ENCODE results near the gene RTN4RL1. TPM values are rescaled to one million over a fixed set of nuclear protein-coding genes. Genes with fewer than 3 reads are reported as not detected.

The RTN4RL1 gene
- total and polyA plus RNA-seq, 2 of the 4 experiments (the other 2 are of a cell fraction), result under 0.01 to 0.03 TPM

DNA sequence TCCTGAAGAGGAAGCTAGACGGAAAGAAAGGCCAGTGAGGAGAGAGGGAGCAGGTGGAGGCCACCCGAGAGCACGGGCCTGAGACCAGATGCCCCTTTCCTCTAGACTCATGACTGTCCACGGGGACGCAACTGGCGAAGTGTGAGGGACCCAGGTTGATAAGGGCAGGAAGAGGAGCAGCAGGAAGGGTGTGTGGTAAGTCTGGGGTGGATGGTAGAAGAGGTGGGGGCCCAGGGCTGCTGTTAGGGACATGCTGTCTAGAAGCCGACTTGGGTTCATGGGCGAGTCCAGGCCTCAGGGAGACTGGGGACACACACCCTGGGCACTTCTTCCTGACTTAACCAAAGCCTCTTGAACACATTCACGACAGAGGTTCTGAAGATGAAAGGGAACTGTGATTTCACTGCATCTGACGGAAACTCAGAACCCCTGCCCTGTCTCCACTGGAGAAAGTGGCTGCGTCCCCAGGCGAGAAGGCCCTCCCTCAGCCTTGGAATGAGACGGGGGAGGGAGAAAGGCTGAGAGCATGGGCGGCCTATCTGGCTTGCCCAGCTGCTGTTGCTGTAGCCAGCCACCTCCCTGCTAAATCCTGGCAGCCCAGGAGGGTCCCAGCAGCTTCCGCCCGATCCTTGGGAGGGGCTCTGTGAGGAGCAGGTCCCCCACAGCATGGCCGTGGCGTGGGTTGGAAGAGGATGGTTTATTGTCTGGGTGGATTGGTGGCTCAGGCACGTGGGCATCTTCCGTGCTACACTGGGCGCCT lies 35.7 kb upstream of the RTN4RL1 start:
- CTCF ChIA-PET, result interaction anchor here (6.3 kb wide), 1 partner anchor 184 kb away, joined by 57 read pairs; no protein-coding TSS in a partner anchor
- Histone ChIP-seq H4K8ac (ENCODE audit: low read depth in 2 of 2, low read length in 2 of 2) (peak overlapping the region; percentile 43 to 60; a peak in 3 of 4 replicates), H2BK5ac (ENCODE audit: low read depth, low read length, poor library complexity, severe bottlenecking) (peak overlapping the region; percentile 95), H3K4me3 (ENCODE audit: insufficient read depth, low read depth, low read length) (no peak overlapping the region), H3K27me3 (ENCODE audit: control insufficient read depth, insufficient read depth, low read length) (no peaks in the 10 kb centered on the region), H3K4me1 (ENCODE audit: control insufficient read depth, insufficient read depth, low read length) (peaks cover 57% of the 10 kb centered on the region), H3K9ac (ENCODE audit: low read depth, low read length) (peak overlapping the region; percentile 21), H3K4me2 (ENCODE audit: low read depth, low read length) (no peak overlapping the region), H3K36me3 (ENCODE audit: control insufficient read depth, insufficient read depth, low read length) (peaks cover 66% of the 10 kb centered on the region), H2BK120ac (ENCODE audit: low read depth, low read length) (peak overlapping the region; percentile 42), H3K9me3 (ENCODE audit: control insufficient read depth, insufficient read depth, low read length) (no peaks in the 10 kb centered on the region), H3K27ac (ENCODE audit: insufficient read depth, low read length) (peak overlapping the region; percentile 67), H2BK20ac (ENCODE audit: low read depth, low read length) (peak overlapping the region; percentile 34; the same call in 1 of the 2 replicates), H3K56ac (ENCODE audit: extremely low read depth, insufficient read depth, low read length) (0 out of 2 replicates have a peak overlapping the region, but pooled peaks have one; percentile 34), H2BK15ac (ENCODE audit: low read depth, low read length) (peak overlapping the region; percentile 44; the same call in 2 of the 3 replicates), H3K14ac (replicated peaks; ENCODE audit: low read depth, low read length) (peak overlapping the region; percentile 6), H3K4ac (ENCODE audit: low read depth, low read length) (peak overlapping the region; percentile 79), H4K5ac (ENCODE audit: low read depth, low read length) (peak overlapping the region; percentile 26), H2AK9ac (replicated peaks; ENCODE audit: low read depth, low read length, poor library complexity) (peak overlapping the region; percentile 25), H3K23ac (ENCODE audit: low read depth, low read length) (peak overlapping the region; percentile 88; the same call in 1 of the 2 replicates), H4K20me1 (ENCODE audit: insufficient read depth, low read length) (peaks cover 20% of the 10 kb centered on the region), H3K9me1 (ENCODE audit: insufficient read depth, low read length) (peaks cover 20% of the 10 kb centered on the region), H3K79me1 (ENCODE audit: low read depth in 1 of 2, low read length in 2 of 2) (peaks cover 13 to 70% of the 10 kb centered on the region in 2 experiments), H3K18ac (ENCODE audit: low read depth, low read length) (no peak overlapping the region; the same call in 1 of the 2 replicates), H4K91ac (ENCODE audit: insufficient read depth, low read depth, low read length) (peak overlapping the region; percentile 7; the same call in 1 of the 2 replicates), H2AK5ac (ENCODE audit: low read depth, low read length) (peak overlapping the region; percentile 91), H2AFZ (replicated peaks; ENCODE audit: low read length, poor library complexity) (no peak overlapping the region)
- no peak for ATAC-seq (ENCODE audit: low read depth)
- 82% methylated on average over 5 of the region's 21 CpGs; no CpG with 5 or more reads in 1 of the 2 experiments for WGBS, 2 experiments (ENCODE audit: extremely low coverage in 2 of 2, insufficient read length in 1 of 2)
- intact Hi-C loops (cut with micrococcal nuclease), result no loop called here
- dilution Hi-C loops (cut with HindIII; ENCODE audit: low sequenced_read_pairs, unreplicated experiment), result no loop called here
- no peak for DNase-seq
- in situ Hi-C loops (cut with MboI; ENCODE audit: low sequenced_read_pairs), result loop anchor here (10.0 kb wide), 1 partner anchor 114 kb away; no protein-coding TSS in a partner anchor
- POLR2A ChIA-PET (ENCODE audit: unreplicated experiment), result no interaction called here
- TF ChIP-seq, protein P1, sequence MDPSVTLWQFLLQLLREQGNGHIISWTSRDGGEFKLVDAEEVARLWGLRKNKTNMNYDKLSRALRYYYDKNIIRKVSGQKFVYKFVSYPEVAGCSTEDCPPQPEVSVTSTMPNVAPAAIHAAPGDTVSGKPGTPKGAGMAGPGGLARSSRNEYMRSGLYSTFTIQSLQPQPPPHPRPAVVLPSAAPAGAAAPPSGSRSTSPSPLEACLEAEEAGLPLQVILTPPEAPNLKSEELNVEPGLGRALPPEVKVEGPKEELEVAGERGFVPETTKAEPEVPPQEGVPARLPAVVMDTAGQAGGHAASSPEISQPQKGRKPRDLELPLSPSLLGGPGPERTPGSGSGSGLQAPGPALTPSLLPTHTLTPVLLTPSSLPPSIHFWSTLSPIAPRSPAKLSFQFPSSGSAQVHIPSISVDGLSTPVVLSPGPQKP (IDR thresholded peaks at IDR 0.05; ENCODE audit: borderline replicate concordance, low read depth, low read length), result no peak
- peak; percentile 43 for TF ChIP-seq POLR2A (IDR thresholded peaks at IDR 0.05; ENCODE audit: low read depth, low read length)
- no TSS peak for BruUV-seq (replicated peaks)
